Left forelimb (tissue), 1 donor: Measurements from ENCODE around the gene AJAP1.

Experiments used
- DNase-seq: peaks from one replicate; pipeline ENCODE4 v3.0.0-alpha.2; 2018; ENCODE audit warnings: low spot score

Gene AJAP1

GRCh38 chr1:4734219-4734618 is 79.8 kb downstream of the AJAP1 start:
- no peak for DNase-seq

- no peak for DNase-seq
Measured at GRCh38 chr1:4734791-4735190, 80.4 kb downstream of the AJAP1 start.

GRCh38 chr1:4736254-4736653 is 81.8 kb downstream of the AJAP1 start:
- DNase-seq = no peak

GRCh38 chr1:4741876-4742423 is 87.5 kb downstream of the AJAP1 start:
- DNase-seq = no peak

GRCh38 chr1:4743978-4744750 is 89.8 kb downstream of the AJAP1 start:
- no peak for DNase-seq

- no peak for DNase-seq
Measured at GRCh38 chr1:4745560-4745959, 91.2 kb downstream of the AJAP1 start.

- DNase-seq = no peak
Measured at GRCh38 chr1:4749406-4749805, 95.0 kb downstream of the AJAP1 start.

GRCh38 chr1:4750177-4750576 is 95.8 kb downstream of the AJAP1 start:
- no peak for DNase-seq

GRCh38 chr1:4752059-4752458 is 97.7 kb downstream of the AJAP1 start:
- no peak for DNase-seq

- DNase-seq = no peak
Measured at GRCh38 chr1:4754816-4755215, 100.4 kb downstream of the AJAP1 start.

- no peak for DNase-seq
Measured at GRCh38 chr1:4755301-4755845, 101.0 kb downstream of the AJAP1 start.

GRCh38 chr1:4755864-4756504 is 101.6 kb downstream of the AJAP1 start:
- DNase-seq = no peak

- no peak for DNase-seq
Measured at GRCh38 chr1:4756851-4757580, 102.6 kb downstream of the AJAP1 start.

- DNase-seq = no peak
Measured at GRCh38 chr1:4759671-4760070, 105.3 kb downstream of the AJAP1 start.

GRCh38 chr1:4760088-4760487 is 105.7 kb downstream of the AJAP1 start:
- no peak for DNase-seq

GRCh38 chr1:4761324-4761723 is 106.9 kb downstream of the AJAP1 start:
- no peak for DNase-seq

- DNase-seq = no peak
Measured at GRCh38 chr1:4762146-4762545, 107.7 kb downstream of the AJAP1 start.

GRCh38 chr1:4767308-4767707 is 112.9 kb downstream of the AJAP1 start:
- no peak for DNase-seq

- no peak for DNase-seq
Measured at GRCh38 chr1:4768553-4768952, 114.1 kb downstream of the AJAP1 start.

- no peak for DNase-seq
Measured at GRCh38 chr1:4769516-4770280, 115.3 kb downstream of the AJAP1 start.

GRCh38 chr1:4770713-4771112 is 116.3 kb downstream of the AJAP1 start:
- no peak for DNase-seq

- DNase-seq = no peak
Measured at GRCh38 chr1:4771267-4771666, 116.9 kb downstream of the AJAP1 start.
